GM19372 (cell line): ENCODE results near the gene AWAT2.
"Not testable (repeated sequence)": the region's sequence is repeated elsewhere in the genome, so short reads cannot be mapped to it uniquely, and the experiment has no call there.

ENCODE experiments used
- ATAC-seq: cut with Tn5 transposase; IDR thresholded peaks from one replicate; pipeline ENCODE4 v1.9.1; 2021; ENCODE audit warnings: mild to moderate bottlenecking, low read depth, moderate library complexity; ENCODE audit not compliant: unreplicated experiment

AWAT2 gene

DNA sequence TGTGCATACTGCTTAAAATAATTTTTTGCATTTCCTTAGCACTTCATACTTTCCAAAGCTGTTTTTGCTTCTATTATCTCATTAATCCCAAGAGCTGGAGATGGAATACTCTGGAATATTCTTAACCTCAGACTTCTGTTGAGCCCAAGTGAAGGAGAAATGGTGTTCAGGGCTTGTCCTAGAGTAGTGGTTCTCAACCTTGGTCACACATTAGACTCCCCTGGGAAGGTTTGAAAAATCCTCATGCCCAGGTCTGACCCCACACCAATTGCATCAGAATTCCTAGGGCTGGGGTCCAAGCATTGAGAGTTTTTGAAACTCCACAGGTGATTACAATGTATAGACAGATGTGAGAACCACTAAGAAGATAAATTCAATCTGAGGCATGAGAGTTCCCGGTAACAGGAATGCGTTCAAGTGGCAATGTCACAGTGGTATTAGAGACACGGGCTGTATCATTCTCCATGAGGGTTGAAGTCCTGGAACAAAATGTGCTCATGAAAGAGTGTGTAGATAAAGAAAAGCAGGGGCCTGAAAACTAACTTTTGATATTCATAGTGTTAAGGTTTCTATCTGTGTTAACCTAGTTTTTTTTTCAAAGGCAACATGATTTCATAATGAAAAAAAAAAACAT, 47.9 kb downstream of the AWAT2 start:
- no peak for ATAC-seq

DNA sequence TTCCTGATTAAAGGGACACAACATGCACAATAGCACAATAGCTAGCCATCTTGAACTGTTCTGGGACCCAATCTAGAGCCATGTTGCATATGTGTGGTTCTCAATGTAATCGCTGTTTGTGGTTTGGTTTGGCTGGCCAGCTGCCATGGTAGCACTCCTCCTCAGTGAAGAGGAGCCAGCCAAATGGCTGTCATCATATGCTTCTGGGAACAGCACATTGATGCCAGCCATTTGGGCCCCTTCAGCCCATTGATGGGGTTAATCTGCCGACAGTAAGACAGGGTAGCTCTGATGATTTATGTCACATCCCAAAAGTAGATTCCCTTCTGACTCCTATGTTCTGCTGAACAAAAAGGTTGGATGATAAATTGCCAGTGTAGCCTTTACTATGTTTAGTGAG, 48.5 kb downstream of the AWAT2 start:
- no peak for ATAC-seq

DNA sequence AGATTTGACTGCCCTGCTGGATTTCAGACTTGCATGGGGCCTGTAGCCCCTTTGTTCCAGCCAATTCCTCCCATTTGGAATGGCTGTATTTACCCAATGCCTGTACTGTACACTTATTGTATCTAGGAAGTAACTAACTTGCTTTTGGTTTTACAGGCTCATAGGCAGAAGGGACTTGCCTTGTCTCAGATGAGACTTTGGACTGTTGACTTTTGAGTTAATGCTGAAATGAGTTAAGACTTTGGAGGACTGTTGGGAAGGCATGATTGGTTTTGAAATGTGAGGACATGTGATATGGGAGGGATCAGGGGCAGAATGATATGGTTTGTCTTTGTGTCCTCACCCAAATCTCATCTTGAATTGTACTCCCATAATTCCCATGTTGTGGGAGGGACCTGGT, 51.4 kb downstream of the AWAT2 start:
- not testable (repeated sequence) for ATAC-seq

DNA sequence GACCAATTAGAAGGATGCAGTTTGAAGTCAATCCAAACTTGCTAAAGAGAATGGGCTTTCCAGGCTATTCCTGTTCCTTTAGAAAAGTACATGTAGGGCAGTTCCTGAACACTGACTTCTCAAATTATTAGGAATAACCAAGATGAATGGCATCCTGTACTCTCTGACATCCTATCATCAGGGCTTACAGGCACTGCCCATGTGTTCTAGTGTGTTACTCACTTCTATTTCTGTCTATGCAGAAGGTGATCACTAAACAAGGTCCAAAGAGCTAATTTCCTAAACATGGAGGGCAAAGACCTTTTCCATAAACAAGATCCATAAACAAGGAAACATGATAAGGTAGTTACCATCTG, 53.6 kb downstream of the AWAT2 start:
- ATAC-seq: no peak

DNA sequence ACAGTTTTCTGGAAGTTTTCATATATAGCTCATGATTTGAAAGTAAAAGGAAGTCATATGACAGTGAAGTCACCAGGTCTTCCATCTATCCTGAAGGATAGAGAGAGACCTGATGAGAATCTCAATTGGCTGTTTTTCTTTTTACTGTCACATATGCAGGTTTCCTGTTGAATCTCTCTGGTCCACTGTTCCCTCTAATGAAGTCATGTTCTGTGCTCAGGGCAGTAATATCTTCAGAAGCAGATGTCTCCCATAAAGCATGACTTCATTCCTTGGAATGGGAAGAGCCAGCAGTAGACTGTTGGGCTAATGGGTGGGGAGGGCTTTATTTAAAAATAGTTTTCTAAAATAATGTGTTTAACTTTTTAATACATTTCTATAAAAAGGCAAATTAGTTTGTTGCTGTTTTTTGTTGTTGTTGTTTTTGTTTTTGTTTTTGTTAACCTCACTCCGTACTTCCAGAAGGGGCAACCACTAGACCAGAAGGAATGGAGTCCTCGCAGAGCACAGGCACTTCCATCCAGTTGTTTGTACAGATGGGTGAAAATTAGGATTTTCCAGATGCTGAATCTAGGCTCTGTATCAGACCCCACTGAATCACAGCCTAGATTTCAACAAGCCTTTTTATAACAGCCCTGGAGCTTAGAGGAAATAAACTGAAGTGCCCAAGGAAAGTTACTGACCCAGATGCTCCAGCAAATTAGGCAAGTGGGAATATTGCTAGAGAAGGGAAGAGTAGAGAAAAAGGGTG, 54.2 kb downstream of the AWAT2 start:
- no peak for ATAC-seq

DNA sequence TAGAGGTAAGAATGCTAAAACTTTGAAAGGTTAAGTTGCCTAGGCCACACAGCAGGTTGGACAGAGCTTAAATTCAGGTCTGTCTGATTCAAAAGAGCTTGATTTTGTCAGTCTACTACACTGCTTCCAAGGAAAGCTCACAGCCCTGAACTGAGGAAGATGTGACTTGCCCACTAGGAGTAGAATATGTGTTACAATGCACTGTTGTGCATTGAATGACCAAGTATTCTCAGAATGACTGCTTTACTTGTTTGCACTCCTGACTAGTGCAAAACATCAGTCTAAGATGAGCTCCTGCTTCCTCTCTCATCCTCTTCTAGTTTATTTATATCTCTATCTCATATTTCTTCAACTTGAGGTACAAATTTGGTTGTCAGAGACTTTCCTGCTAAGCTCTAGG, 56.2 kb downstream of the AWAT2 start:
- no peak for ATAC-seq

DNA sequence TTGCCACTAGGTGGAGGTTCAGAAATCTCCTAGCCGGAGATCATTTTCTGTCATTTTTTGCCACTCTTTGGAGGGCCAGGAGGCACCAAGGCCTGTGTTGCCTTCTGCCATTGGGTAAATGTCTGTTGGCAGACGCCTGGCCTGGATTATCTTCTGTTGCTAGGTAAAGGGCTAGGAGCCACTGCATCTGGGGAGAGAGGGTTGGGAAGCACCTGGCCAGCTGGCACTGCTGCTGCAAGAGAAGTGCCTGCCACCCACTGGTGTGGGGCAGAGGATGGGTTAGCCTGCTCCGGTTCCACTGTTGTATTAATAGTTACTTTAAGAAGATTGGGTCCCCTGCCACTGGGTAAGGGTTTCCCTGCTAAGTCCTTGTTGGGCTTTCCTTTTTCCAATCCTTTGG, 58.1 kb downstream of the AWAT2 start:
- ATAC-seq: no peak
